PFSK-1 (cell line): ENCODE results near the gene ZNF280C.

ENCODE experiments used
- POLR2AphosphoS5 ChIP-seq: IDR thresholded peaks from 2 replicates; pipeline ENCODE4 v1.6.1; 2012; ENCODE audit warnings: low read depth, mild to moderate bottlenecking, control low read depth, low read length, moderate library complexity
- SIN3A ChIP-seq: IDR thresholded peaks from 2 replicates; pipeline ENCODE4 v1.6.1; 2012; ENCODE audit warnings: mild to moderate bottlenecking, low read length, moderate library complexity, borderline replicate concordance; ENCODE audit not compliant: insufficient read depth
- TAF1 ChIP-seq: IDR thresholded peaks from 2 replicates; pipeline ENCODE4 v1.6.1; 2012; ENCODE audit warnings: low read length, control low read depth, borderline replicate concordance; ENCODE audit not compliant: insufficient read depth
- TF ChIP-seq, protein P1 (sequence below), 2 experiments: IDR thresholded peaks; 2 replicates each; pipeline versions ENCODE4 v1.6.1 to v1.8.0; 2011 to 2012; ENCODE audit warnings: low read depth in 2 of 2, low read length in 2 of 2, control low read depth in 1 of 2, inconsistent platforms in 1 of 2, mild to moderate bottlenecking in 1 of 2, moderate library complexity in 1 of 2; ENCODE audit not compliant: insufficient read depth in 1 of 2

DNA sequence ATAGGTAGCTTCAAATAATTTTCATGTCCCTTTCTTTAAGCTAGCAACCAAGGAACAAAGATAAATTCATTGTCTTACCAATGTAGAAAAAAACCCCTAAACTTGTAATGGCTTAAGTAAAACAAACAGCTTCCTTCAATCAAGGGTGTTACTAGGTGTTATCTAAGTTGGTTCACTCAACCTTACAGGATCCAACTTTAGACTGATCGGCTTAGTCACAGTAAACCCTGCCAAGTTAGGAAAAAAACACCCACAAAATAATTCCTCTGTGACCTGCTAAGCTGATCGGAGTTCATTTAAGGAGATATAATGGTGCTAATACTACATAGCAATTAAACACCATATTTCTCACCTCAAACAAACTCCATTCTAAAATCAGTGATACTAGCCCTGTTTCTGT is 113.1 kb downstream of the ZNF280C start:
- TF ChIP-seq, protein P1, sequence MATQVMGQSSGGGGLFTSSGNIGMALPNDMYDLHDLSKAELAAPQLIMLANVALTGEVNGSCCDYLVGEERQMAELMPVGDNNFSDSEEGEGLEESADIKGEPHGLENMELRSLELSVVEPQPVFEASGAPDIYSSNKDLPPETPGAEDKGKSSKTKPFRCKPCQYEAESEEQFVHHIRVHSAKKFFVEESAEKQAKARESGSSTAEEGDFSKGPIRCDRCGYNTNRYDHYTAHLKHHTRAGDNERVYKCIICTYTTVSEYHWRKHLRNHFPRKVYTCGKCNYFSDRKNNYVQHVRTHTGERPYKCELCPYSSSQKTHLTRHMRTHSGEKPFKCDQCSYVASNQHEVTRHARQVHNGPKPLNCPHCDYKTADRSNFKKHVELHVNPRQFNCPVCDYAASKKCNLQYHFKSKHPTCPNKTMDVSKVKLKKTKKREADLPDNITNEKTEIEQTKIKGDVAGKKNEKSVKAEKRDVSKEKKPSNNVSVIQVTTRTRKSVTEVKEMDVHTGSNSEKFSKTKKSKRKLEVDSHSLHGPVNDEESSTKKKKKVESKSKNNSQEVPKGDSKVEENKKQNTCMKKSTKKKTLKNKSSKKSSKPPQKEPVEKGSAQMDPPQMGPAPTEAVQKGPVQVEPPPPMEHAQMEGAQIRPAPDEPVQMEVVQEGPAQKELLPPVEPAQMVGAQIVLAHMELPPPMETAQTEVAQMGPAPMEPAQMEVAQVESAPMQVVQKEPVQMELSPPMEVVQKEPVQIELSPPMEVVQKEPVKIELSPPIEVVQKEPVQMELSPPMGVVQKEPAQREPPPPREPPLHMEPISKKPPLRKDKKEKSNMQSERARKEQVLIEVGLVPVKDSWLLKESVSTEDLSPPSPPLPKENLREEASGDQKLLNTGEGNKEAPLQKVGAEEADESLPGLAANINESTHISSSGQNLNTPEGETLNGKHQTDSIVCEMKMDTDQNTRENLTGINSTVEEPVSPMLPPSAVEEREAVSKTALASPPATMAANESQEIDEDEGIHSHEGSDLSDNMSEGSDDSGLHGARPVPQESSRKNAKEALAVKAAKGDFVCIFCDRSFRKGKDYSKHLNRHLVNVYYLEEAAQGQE (IDR thresholded peaks at IDR 0.05; ENCODE audit: insufficient read depth in 1 of 2, low read depth in 2 of 2, low read length in 2 of 2), result no peak
- TF ChIP-seq POLR2AphosphoS5 (no peak), TAF1 (no peak), SIN3A (no peak)
